ENCODE data around the gene JAKMIP3. TPM values are rescaled to one million over a fixed set of nuclear protein-coding genes. Genes with fewer than 3 reads are reported as not detected.
A peak's percentile ranks its signal among the peaks of the same experiment; 100 is the strongest.

JAKMIP3 gene
- total RNA-seq, 1 donor = 0.36 TPM

GRCh38 chr10:132055616-132056015 is 10.1 kb upstream of the JAKMIP3 start:
- Histone ChIP-seq H3K4me3 (ENCODE audit: insufficient read depth, low read length) (no peak overlapping the region), H3K36me3 (ENCODE audit: insufficient read depth, low read length) (no peaks in the 10 kb centered on the region), H3K79me2 (ENCODE audit: insufficient read depth, low read length) (no peaks in the 10 kb centered on the region), H3K4me2 (ENCODE audit: insufficient read depth, low read length) (no peak overlapping the region), H3K9me3 (ENCODE audit: low read depth, low read length) (peaks cover 9% of the 10 kb centered on the region), H3K27ac (ENCODE audit: low read depth, low read length) (no peak overlapping the region), H3K4me1 (ENCODE audit: insufficient read depth, low read length) (no peaks in the 10 kb centered on the region), H4K20me1 (ENCODE audit: insufficient read depth, low read length) (no peaks in the 10 kb centered on the region), H2AFZ (ENCODE audit: low read length) (no peak overlapping the region), H3K27me3 (ENCODE audit: insufficient read depth, low read length) (no peaks in the 10 kb centered on the region)
- peak; percentile 86 for DNase-seq (ENCODE audit: insufficient read length, low spot score, missing footprints)
- TF ChIP-seq, protein P1, sequence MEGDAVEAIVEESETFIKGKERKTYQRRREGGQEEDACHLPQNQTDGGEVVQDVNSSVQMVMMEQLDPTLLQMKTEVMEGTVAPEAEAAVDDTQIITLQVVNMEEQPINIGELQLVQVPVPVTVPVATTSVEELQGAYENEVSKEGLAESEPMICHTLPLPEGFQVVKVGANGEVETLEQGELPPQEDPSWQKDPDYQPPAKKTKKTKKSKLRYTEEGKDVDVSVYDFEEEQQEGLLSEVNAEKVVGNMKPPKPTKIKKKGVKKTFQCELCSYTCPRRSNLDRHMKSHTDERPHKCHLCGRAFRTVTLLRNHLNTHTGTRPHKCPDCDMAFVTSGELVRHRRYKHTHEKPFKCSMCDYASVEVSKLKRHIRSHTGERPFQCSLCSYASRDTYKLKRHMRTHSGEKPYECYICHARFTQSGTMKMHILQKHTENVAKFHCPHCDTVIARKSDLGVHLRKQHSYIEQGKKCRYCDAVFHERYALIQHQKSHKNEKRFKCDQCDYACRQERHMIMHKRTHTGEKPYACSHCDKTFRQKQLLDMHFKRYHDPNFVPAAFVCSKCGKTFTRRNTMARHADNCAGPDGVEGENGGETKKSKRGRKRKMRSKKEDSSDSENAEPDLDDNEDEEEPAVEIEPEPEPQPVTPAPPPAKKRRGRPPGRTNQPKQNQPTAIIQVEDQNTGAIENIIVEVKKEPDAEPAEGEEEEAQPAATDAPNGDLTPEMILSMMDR (IDR thresholded peaks at IDR 0.05; ENCODE audit: extremely low read depth, low read depth, low read length) = no peak

- H3K27me3 ChIP-seq (ENCODE audit: insufficient read depth, low read length) = no peaks in the 10 kb centered on the region
- no peaks in the 10 kb centered on the region for H3K4me1 ChIP-seq (ENCODE audit: insufficient read depth, low read length)
- no peaks in the 10 kb centered on the region for H3K79me2 ChIP-seq (ENCODE audit: insufficient read depth, low read length)
- H3K9me3 ChIP-seq (ENCODE audit: low read depth, low read length) = peaks cover 9% of the 10 kb centered on the region
- H3K36me3 ChIP-seq (ENCODE audit: insufficient read depth, low read length) = no peaks in the 10 kb centered on the region
- no peak overlapping the region for H3K27ac ChIP-seq (ENCODE audit: low read depth, low read length)
- no peak for DNase-seq (ENCODE audit: insufficient read length, low spot score, missing footprints)
- no peak overlapping the region for H3K4me3 ChIP-seq (ENCODE audit: insufficient read depth, low read length)
- TF ChIP-seq, protein P1 (IDR thresholded peaks at IDR 0.05; ENCODE audit: extremely low read depth, low read depth, low read length) = no peak
- H2AFZ ChIP-seq (ENCODE audit: low read length) = no peak overlapping the region
- no peak overlapping the region for H3K4me2 ChIP-seq (ENCODE audit: insufficient read depth, low read length)
- no peaks in the 10 kb centered on the region for H4K20me1 ChIP-seq (ENCODE audit: insufficient read depth, low read length)
These were observed 9.1 kb upstream of the JAKMIP3 start for GRCh38 chr10:132056663-132057062.

- no peaks in the 10 kb centered on the region for H3K79me2 ChIP-seq (ENCODE audit: insufficient read depth, low read length)
- H3K9me3 ChIP-seq (ENCODE audit: low read depth, low read length) = peaks cover 5% of the 10 kb centered on the region
- no peaks in the 10 kb centered on the region for H4K20me1 ChIP-seq (ENCODE audit: insufficient read depth, low read length)
- H3K4me3 ChIP-seq (ENCODE audit: insufficient read depth, low read length) = no peak overlapping the region
- H3K36me3 ChIP-seq (ENCODE audit: insufficient read depth, low read length) = no peaks in the 10 kb centered on the region
- no peak overlapping the region for H3K27ac ChIP-seq (ENCODE audit: low read depth, low read length)
- DNase-seq (ENCODE audit: insufficient read length, low spot score, missing footprints) = no peak
- H3K4me2 ChIP-seq (ENCODE audit: insufficient read depth, low read length) = no peak overlapping the region
- H3K27me3 ChIP-seq (ENCODE audit: insufficient read depth, low read length) = no peaks in the 10 kb centered on the region
- H2AFZ ChIP-seq (ENCODE audit: low read length) = no peak overlapping the region
- TF ChIP-seq, protein P1 (IDR thresholded peaks at IDR 0.05; ENCODE audit: extremely low read depth, low read depth, low read length) = no peak
- H3K4me1 ChIP-seq (ENCODE audit: insufficient read depth, low read length) = no peaks in the 10 kb centered on the region
These were observed 8.5 kb upstream of the JAKMIP3 start for GRCh38 chr10:132057191-132057681.

GRCh38 chr10:132058111-132058745 is 7.5 kb upstream of the JAKMIP3 start:
- no peaks in the 10 kb centered on the region for H3K36me3 ChIP-seq (ENCODE audit: insufficient read depth, low read length)
- DNase-seq (ENCODE audit: insufficient read length, low spot score, missing footprints) = no peak
- no peaks in the 10 kb centered on the region for H3K79me2 ChIP-seq (ENCODE audit: insufficient read depth, low read length)
- no peak overlapping the region for H3K27ac ChIP-seq (ENCODE audit: low read depth, low read length)
- TF ChIP-seq, protein P1 (IDR thresholded peaks at IDR 0.05; ENCODE audit: extremely low read depth, low read depth, low read length) = no peak
- no peaks in the 10 kb centered on the region for H3K27me3 ChIP-seq (ENCODE audit: insufficient read depth, low read length)
- peaks cover 2% of the 10 kb centered on the region for H3K9me3 ChIP-seq (ENCODE audit: low read depth, low read length)
- no peak overlapping the region for H3K4me3 ChIP-seq (ENCODE audit: insufficient read depth, low read length)
- H3K4me1 ChIP-seq (ENCODE audit: insufficient read depth, low read length) = no peaks in the 10 kb centered on the region
- H4K20me1 ChIP-seq (ENCODE audit: insufficient read depth, low read length) = no peaks in the 10 kb centered on the region
- no peak overlapping the region for H3K4me2 ChIP-seq (ENCODE audit: insufficient read depth, low read length)
- no peak overlapping the region for H2AFZ ChIP-seq (ENCODE audit: low read length)

All from osteoblast (primary cell).